Neural cell (in vitro differentiated cells): ENCODE data around the gene C1orf35. TPM values are rescaled to one million over a fixed set of nuclear protein-coding genes. Genes with fewer than 3 reads are reported as not detected.

Experiments used
- H2AFZ ChIP-seq: fragments of 200-600, 300-800 bp; sonication (generic), shearing (Covaris generic); 2 replicates; pipeline ENCODE4 v1.6.0; 2014; ENCODE audit warnings: low read depth, mild to moderate bottlenecking, antibody characterized with exemption, low read length, moderate library complexity
- H3F3A ChIP-seq: fragments of 200-600 bp; shearing (Covaris generic); 2 replicates; pipeline ENCODE4 v1.6.1; 2016; ENCODE audit warnings: mild to moderate bottlenecking, moderate library complexity, mixed read lengths, antibody characterized with exemption, low read length; ENCODE audit not compliant: insufficient read depth, poor library complexity, severe bottlenecking
- H3K27ac ChIP-seq: fragments of 200-600, 300-800 bp; sonication (generic), shearing (Covaris generic); 2 replicates; pipeline ENCODE4 v1.5.1; 2014; ENCODE audit warnings: mild to moderate bottlenecking, low read length, moderate library complexity
- H3K27me3 ChIP-seq: fragments of 300-800, 200-600 bp; sonication (generic), shearing (Covaris generic); 2 replicates; pipeline ENCODE4 v1.6.0; 2014; ENCODE audit warnings: mild to moderate bottlenecking, low read depth, low read length, moderate library complexity; ENCODE audit not compliant: insufficient read depth
- H3K36me3 ChIP-seq: fragments of 300-800, 200-600 bp; sonication (generic), shearing (Covaris generic); 2 replicates; pipeline ENCODE4 v1.5.1; 2014; ENCODE audit warnings: mild to moderate bottlenecking, antibody characterized with exemption, low read length, moderate library complexity; ENCODE audit not compliant: insufficient read depth
- H3K4me2 ChIP-seq: fragments of 300-800, 200-600 bp; sonication (generic), shearing (Covaris generic); 2 replicates; pipeline ENCODE4 v1.6.0; 2014; ENCODE audit warnings: mild to moderate bottlenecking, low read length
- H3K4me3 ChIP-seq: fragments of 300-800, 200-600 bp; sonication (generic), shearing (Covaris generic); 2 replicates; pipeline ENCODE4 v1.5.1; 2014; ENCODE audit warnings: mild to moderate bottlenecking, low read length, moderate library complexity
- H3K79me2 ChIP-seq: fragments of 200-600 bp; shearing (Covaris generic); replicated peaks from 2 replicates; pipeline ENCODE4 v1.6.0; 2014; ENCODE audit warnings: mild to moderate bottlenecking, low read length, moderate library complexity; ENCODE audit not compliant: insufficient read depth
- H3K9ac ChIP-seq: fragments of 300-800, 200-600 bp; sonication (generic), shearing (Covaris generic); 2 replicates; pipeline ENCODE4 v1.6.1; 2016; ENCODE audit warnings: mild to moderate bottlenecking, low read length, mixed read lengths
- H3K9me2 ChIP-seq: fragments of 200-600 bp; shearing (Covaris generic); 2 replicates; pipeline ENCODE4 v1.6.1; 2016; ENCODE audit warnings: mild to moderate bottlenecking, low read length, mixed read lengths; ENCODE audit not compliant: insufficient read depth
- H3K9me3 ChIP-seq: fragments of 200-600, 300-800 bp; sonication (generic), shearing (Covaris generic); 2 replicates; pipeline ENCODE4 v1.6.1; 2016; ENCODE audit warnings: mild to moderate bottlenecking, mixed run types, low read length, moderate library complexity, mixed read lengths
- H4K20me1 ChIP-seq: fragments of 200-600 bp; shearing (Covaris generic); 2 replicates; pipeline ENCODE4 v1.6.1; 2016; ENCODE audit warnings: mild to moderate bottlenecking, mixed run types; ENCODE audit not compliant: insufficient read depth
- CTCF ChIP-seq: fragments of 450-650 bp; IDR thresholded peaks from 2 replicates; pipeline ENCODE4 v1.5.1; 2014; ENCODE audit warnings: antibody characterized with exemption, mild to moderate bottlenecking, moderate library complexity; ENCODE audit not compliant: poor library complexity, severe bottlenecking
- EP300 ChIP-seq: fragments of 450-650 bp; conservative IDR thresholded peaks from 2 replicates; pipeline ENCODE4 v1.6.1; 2014; ENCODE audit warnings: antibody characterized with exemption, mild to moderate bottlenecking, moderate library complexity; ENCODE audit not compliant: poor library complexity, severe bottlenecking
- EZH2 ChIP-seq: fragments of 200-600, 300-800 bp; shearing (Covaris generic), sonication (generic); IDR thresholded peaks from 2 replicates; pipeline ENCODE4 v1.6.1; 2014; ENCODE audit warnings: antibody characterized with exemption, low read length, borderline replicate concordance, mild to moderate bottlenecking; ENCODE audit not compliant: insufficient read depth, poor library complexity, severe bottlenecking
- POLR2AphosphoS5 ChIP-seq: IDR thresholded peaks from 2 replicates; pipeline ENCODE4 v1.6.1; 2012
- RAD21 ChIP-seq: fragments of 450-650 bp; conservative IDR thresholded peaks from 2 replicates; pipeline ENCODE4 v1.6.1; 2014; ENCODE audit warnings: antibody characterized with exemption, mild to moderate bottlenecking, moderate library complexity
- REST ChIP-seq: IDR thresholded peaks from 2 replicates; pipeline ENCODE4 v1.6.1; 2012; ENCODE audit warnings: borderline replicate concordance
- SMC3 ChIP-seq: fragments of 450-650 bp; conservative IDR thresholded peaks from 2 replicates; pipeline ENCODE4 v1.6.1; 2014; ENCODE audit warnings: antibody characterized with exemption, mild to moderate bottlenecking, moderate library complexity; ENCODE audit not compliant: poor library complexity
- TAF1 ChIP-seq: IDR thresholded peaks from 2 replicates; pipeline ENCODE4 v1.6.1; 2012; ENCODE audit warnings: low read depth
- polyA plus RNA-seq: library from polyadenylated mRNA; depleted of rRNA; stranded (reverse); fragments of >200 nt; gene quantifications from 2 replicates; pipeline ENCODE4 v1.2.3, GENCODE V29; 2014

The C1orf35 gene
- polyA plus RNA-seq, 1 donor from 2014 or later: 32.8 TPM

GRCh38 chr1:228145463-228146416, 42.6 kb upstream of the C1orf35 start (continued):
- TF ChIP-seq REST (no peak), SMC3 (no peak)

- Histone ChIP-seq H3K4me3 (no peak overlapping the region), H2AFZ (no peak overlapping the region), H3K27me3 (no peaks in the 10 kb centered on the region), H3F3A (no peaks in the 10 kb centered on the region), H3K9me3 (no peaks in the 10 kb centered on the region), H3K36me3 (no peaks in the 10 kb centered on the region), H3K79me2 (peaks cover 26% of the 10 kb centered on the region), H4K20me1 (peaks cover 16% of the 10 kb centered on the region), H3K4me2 (no peak overlapping the region), H3K27ac (no peak overlapping the region), H3K9me2 (no peaks in the 10 kb centered on the region), H3K9ac (no peak overlapping the region)
- TF ChIP-seq REST: no peak
- no peak for TF ChIP-seq TAF1
- TF ChIP-seq EP300: no peak
- no peak for TF ChIP-seq CTCF
- TF ChIP-seq RAD21: no peak
- no peak for TF ChIP-seq POLR2AphosphoS5
- no peak for TF ChIP-seq EZH2
Measured at GRCh38 chr1:228144993-228145343, 41.8 kb upstream of the C1orf35 start.
